ENCODE data around the gene AGBL4.
A peak's percentile ranks its signal among the peaks of the same experiment; 100 is the strongest.

Gene AGBL4

GRCh38 chr1:48794816-48795215 lies 1228.9 kb downstream of the AGBL4 start:
- no peak overlapping the region for H3K9ac ChIP-seq (ENCODE audit: insufficient read length)
- H3K4me3 ChIP-seq, result no peak overlapping the region
- TF ChIP-seq EZH2 (IDR thresholded peaks at IDR 0.05) (no peak), FOXP2 (optimal IDR thresholded peaks at IDR 0.05; ENCODE audit: control extremely low read depth, extremely low read length, insufficient read depth) (no peak), POLR2AphosphoS5 (IDR thresholded peaks at IDR 0.05; ENCODE audit: borderline replicate concordance, low read depth, low read length) (no peak)
- H3K27ac ChIP-seq, result no peak overlapping the region
- DNase-seq (ENCODE audit: low read depth, low spot score), result no peak
- no peaks in the 10 kb centered on the region for H3K36me3 ChIP-seq (ENCODE audit: insufficient read depth, low read length)
- H3K9me3 ChIP-seq (ENCODE audit: low read depth, low read length), result no peaks in the 10 kb centered on the region

- DNase-seq (ENCODE audit: low read depth, low spot score), result no peak
- H3K36me3 ChIP-seq (ENCODE audit: insufficient read depth, low read length), result no peaks in the 10 kb centered on the region
- no peaks in the 10 kb centered on the region for H3K9me3 ChIP-seq (ENCODE audit: low read depth, low read length)
- no peak for TF ChIP-seq FOXP2 (optimal IDR thresholded peaks at IDR 0.05; ENCODE audit: control extremely low read depth, extremely low read length, insufficient read depth)
- TF ChIP-seq POLR2AphosphoS5 (IDR thresholded peaks at IDR 0.05; ENCODE audit: borderline replicate concordance, low read depth, low read length), result no peak
- TF ChIP-seq EZH2 (IDR thresholded peaks at IDR 0.05), result no peak
- H3K4me3 ChIP-seq, result no peak overlapping the region
- no peak overlapping the region for H3K27ac ChIP-seq
- H3K9ac ChIP-seq (ENCODE audit: insufficient read length), result no peak overlapping the region
Observed at GRCh38 chr1:48793863-48794262, 1229.9 kb downstream of the AGBL4 start.

- TF ChIP-seq EZH2 (IDR thresholded peaks at IDR 0.05) (no peak), FOXP2 (optimal IDR thresholded peaks at IDR 0.05; ENCODE audit: control extremely low read depth, extremely low read length, insufficient read depth) (no peak), POLR2AphosphoS5 (IDR thresholded peaks at IDR 0.05; ENCODE audit: borderline replicate concordance, low read depth, low read length) (no peak)
- no peak for DNase-seq (ENCODE audit: low read depth, low spot score)
- H3K27ac ChIP-seq, result no peak overlapping the region
- H3K4me3 ChIP-seq, result no peak overlapping the region
- no peak overlapping the region for H3K9ac ChIP-seq (ENCODE audit: insufficient read length)
- H3K9me3 ChIP-seq (ENCODE audit: low read depth, low read length), result no peaks in the 10 kb centered on the region
- no peaks in the 10 kb centered on the region for H3K36me3 ChIP-seq (ENCODE audit: insufficient read depth, low read length)
Observed at GRCh38 chr1:48792961-48793360, 1230.8 kb downstream of the AGBL4 start.

GRCh38 chr1:48790397-48790796 lies 1233.4 kb downstream of the AGBL4 start:
- no peak overlapping the region for H3K27ac ChIP-seq
- H3K4me3 ChIP-seq, result no peak overlapping the region
- H3K9ac ChIP-seq (ENCODE audit: insufficient read length), result no peak overlapping the region
- no peaks in the 10 kb centered on the region for H3K9me3 ChIP-seq (ENCODE audit: low read depth, low read length)
- no peaks in the 10 kb centered on the region for H3K36me3 ChIP-seq (ENCODE audit: insufficient read depth, low read length)
- TF ChIP-seq FOXP2 (optimal IDR thresholded peaks at IDR 0.05; ENCODE audit: control extremely low read depth, extremely low read length, insufficient read depth), result no peak
- TF ChIP-seq EZH2 (IDR thresholded peaks at IDR 0.05), result no peak
- no peak for TF ChIP-seq POLR2AphosphoS5 (IDR thresholded peaks at IDR 0.05; ENCODE audit: borderline replicate concordance, low read depth, low read length)
- no peak for DNase-seq (ENCODE audit: low read depth, low spot score)

- TF ChIP-seq FOXP2 (optimal IDR thresholded peaks at IDR 0.05; ENCODE audit: control extremely low read depth, extremely low read length, insufficient read depth), result no peak
- Histone ChIP-seq H3K4me3 (no peak overlapping the region), H3K36me3 (ENCODE audit: insufficient read depth, low read length) (no peaks in the 10 kb centered on the region), H3K9ac (ENCODE audit: insufficient read length) (no peak overlapping the region), H3K9me3 (ENCODE audit: low read depth, low read length) (no peaks in the 10 kb centered on the region), H3K27ac (no peak overlapping the region)
- DNase-seq (ENCODE audit: low read depth, low spot score), result no peak
Observed at GRCh38 chr1:48789903-48790302, 1233.9 kb downstream of the AGBL4 start.

- Histone ChIP-seq H3K36me3 (ENCODE audit: insufficient read depth, low read length) (no peaks in the 10 kb centered on the region), H3K9me3 (ENCODE audit: low read depth, low read length) (no peaks in the 10 kb centered on the region), H3K9ac (ENCODE audit: insufficient read length) (no peak overlapping the region), H3K27ac (no peak overlapping the region), H3K4me3 (no peak overlapping the region)
- TF ChIP-seq POLR2AphosphoS5 (IDR thresholded peaks at IDR 0.05; ENCODE audit: borderline replicate concordance, low read depth, low read length), result no peak
- no peak for DNase-seq (ENCODE audit: low read depth, low spot score)
Observed at GRCh38 chr1:48785869-48786268, 1237.9 kb downstream of the AGBL4 start.

- DNase-seq (ENCODE audit: low read depth, low spot score), result no peak
- Histone ChIP-seq H3K9me3 (ENCODE audit: low read depth, low read length) (no peaks in the 10 kb centered on the region), H3K4me3 (no peak overlapping the region), H3K36me3 (ENCODE audit: insufficient read depth, low read length) (no peaks in the 10 kb centered on the region), H3K27ac (no peak overlapping the region), H3K9ac (ENCODE audit: insufficient read length) (no peak overlapping the region)
- TF ChIP-seq POLR2AphosphoS5 (IDR thresholded peaks at IDR 0.05; ENCODE audit: borderline replicate concordance, low read depth, low read length) (no peak), FOXP2 (optimal IDR thresholded peaks at IDR 0.05; ENCODE audit: control extremely low read depth, extremely low read length, insufficient read depth) (no peak), EZH2 (IDR thresholded peaks at IDR 0.05) (no peak)
Observed at GRCh38 chr1:48784301-48784700, 1239.5 kb downstream of the AGBL4 start.

GRCh38 chr1:48777219-48777895 lies 1246.4 kb downstream of the AGBL4 start:
- Histone ChIP-seq H3K27ac (no peak overlapping the region), H3K4me3 (peak overlapping the region; percentile 86), H3K36me3 (ENCODE audit: insufficient read depth, low read length) (peaks cover 5% of the 10 kb centered on the region; the same call in 1 of the 2 replicates), H3K9me3 (ENCODE audit: low read depth, low read length) (no peaks in the 10 kb centered on the region), H3K9ac (ENCODE audit: insufficient read length) (peak overlapping the region; percentile 61)
- TF ChIP-seq EZH2 (IDR thresholded peaks at IDR 0.05), result no peak
- TF ChIP-seq FOXP2 (optimal IDR thresholded peaks at IDR 0.05; ENCODE audit: control extremely low read depth, extremely low read length, insufficient read depth), result no peak
- no peak for TF ChIP-seq POLR2AphosphoS5 (IDR thresholded peaks at IDR 0.05; ENCODE audit: borderline replicate concordance, low read depth, low read length)
- DNase-seq (ENCODE audit: low read depth, low spot score), result no peak

Measured in SK-N-MC (cell line).